T47D (cell line): ENCODE data around the gene SIK3.
"Not testable (repeated sequence)": the region's sequence is repeated elsewhere in the genome, so short reads cannot be mapped to it uniquely, and the experiment has no call there.

Experiments used
- DNase-seq, 2 experiments: peaks; one replicate each; pipeline versions ENCODE4 v3.0.0 to v3.0.0-alpha.2; 2011 to 2012; ENCODE audit warnings: low read depth in 1 of 2, low spot score in 1 of 2
- JUND ChIP-seq: IDR thresholded peaks from 2 replicates; pipeline ENCODE4 v1.6.1; 2012; ENCODE audit warnings: low read depth
- in situ Hi-C: cut with HindIII; loops from 2 replicates; pipeline ENCODE4 v1.10.0; 2016; ENCODE audit warnings: low sequenced_read_pairs, low pct_unique_long_range_greater_than_20kb

Gene SIK3

GRCh38 chr11:116819049-116819448 lies 279.2 kb downstream of the SIK3 start:
- in situ Hi-C loops, result no loop called here
- no peak for TF ChIP-seq JUND
- DNase-seq, result no peak

DNA sequence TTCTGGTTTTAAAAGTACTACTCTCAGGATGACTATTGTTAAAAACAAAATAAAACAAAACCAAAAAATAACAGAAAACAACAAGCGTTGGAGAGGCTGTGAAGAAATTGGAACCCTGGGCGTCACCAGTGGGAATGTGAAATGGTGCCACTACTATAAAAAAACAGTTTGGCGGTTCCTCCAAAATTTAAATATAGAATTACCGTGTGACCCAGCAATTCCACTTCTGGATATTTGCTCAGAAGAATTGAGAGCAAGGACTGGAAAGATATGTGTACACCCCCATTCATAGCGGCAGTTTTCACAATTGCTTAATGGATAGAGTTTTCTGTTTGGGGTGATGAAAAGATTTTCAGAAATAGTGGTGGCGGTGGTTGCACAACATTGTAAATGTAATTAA lies 283.7 kb downstream of the SIK3 start:
- TF ChIP-seq JUND, result no peak
- in situ Hi-C loops, result no loop called here
- DNase-seq, result no peak

DNA sequence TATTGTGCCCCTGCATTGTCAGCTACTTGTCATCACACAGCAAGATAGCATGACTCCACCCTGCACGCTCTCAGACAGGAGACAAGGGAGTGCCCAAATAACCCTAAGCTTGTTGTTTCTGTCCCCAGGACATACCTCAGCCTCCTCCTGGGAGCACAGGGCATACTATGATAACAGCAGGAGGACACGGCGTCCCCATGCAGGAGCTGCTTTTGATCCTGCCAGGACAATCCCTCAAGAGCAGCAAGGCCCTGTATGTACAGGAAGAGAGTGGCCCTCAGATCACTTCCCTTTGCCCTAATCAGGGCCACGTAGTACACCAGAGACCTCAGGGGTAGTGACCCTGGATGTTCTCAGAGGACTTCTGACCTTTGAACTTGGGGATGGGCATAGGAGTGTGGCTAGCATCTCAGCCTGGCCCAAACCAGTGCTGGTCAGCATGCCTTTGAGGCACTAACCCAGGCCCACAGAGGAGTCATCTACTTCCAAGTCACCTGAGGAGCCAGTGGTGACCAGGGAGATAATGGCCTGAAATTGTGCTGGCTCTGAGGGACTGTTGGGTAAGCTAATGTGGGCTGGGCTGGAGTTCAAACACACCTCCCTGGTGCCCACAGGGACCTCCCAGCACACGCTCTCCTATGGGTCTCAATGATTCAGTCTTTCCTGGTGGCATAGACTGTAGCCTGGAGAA lies 284.3 kb downstream of the SIK3 start:
- no peak for TF ChIP-seq JUND
- in situ Hi-C loops, result no loop called here
- no peak for DNase-seq

GRCh38 chr11:116813170-116813569 lies 285.1 kb downstream of the SIK3 start:
- in situ Hi-C loops, result no loop called here
- no peak for DNase-seq
- TF ChIP-seq JUND, result no peak

DNA sequence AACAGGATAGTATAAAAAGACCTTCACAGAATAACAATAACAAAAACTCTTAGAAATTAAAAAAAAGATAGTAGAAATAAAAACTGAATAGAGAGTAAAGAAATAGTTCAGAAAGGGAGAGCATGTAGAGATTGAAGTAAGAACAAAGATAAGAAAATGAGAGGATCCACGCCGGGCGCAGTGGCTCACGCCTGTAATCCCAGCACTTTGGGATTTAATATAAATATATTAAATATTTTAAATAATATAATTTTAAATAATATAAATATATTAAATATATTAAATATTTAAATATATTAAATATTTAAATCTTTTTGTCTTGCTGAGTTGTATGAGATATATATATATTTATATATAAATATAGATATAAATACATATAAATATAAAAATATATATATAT lies 286.1 kb downstream of the SIK3 start:
- in situ Hi-C loops, result no loop called here
- no peak for TF ChIP-seq JUND
- no peak for DNase-seq

- in situ Hi-C loops, result no loop called here
- no peak for TF ChIP-seq JUND
- DNase-seq, result no peak
Measured at GRCh38 chr11:116811194-116811593, 287.0 kb downstream of the SIK3 start.

- DNase-seq, result no peak
- TF ChIP-seq JUND, result no peak
- in situ Hi-C loops, result no loop called here
Measured at GRCh38 chr11:116808262-116809175, 289.7 kb downstream of the SIK3 start.

DNA sequence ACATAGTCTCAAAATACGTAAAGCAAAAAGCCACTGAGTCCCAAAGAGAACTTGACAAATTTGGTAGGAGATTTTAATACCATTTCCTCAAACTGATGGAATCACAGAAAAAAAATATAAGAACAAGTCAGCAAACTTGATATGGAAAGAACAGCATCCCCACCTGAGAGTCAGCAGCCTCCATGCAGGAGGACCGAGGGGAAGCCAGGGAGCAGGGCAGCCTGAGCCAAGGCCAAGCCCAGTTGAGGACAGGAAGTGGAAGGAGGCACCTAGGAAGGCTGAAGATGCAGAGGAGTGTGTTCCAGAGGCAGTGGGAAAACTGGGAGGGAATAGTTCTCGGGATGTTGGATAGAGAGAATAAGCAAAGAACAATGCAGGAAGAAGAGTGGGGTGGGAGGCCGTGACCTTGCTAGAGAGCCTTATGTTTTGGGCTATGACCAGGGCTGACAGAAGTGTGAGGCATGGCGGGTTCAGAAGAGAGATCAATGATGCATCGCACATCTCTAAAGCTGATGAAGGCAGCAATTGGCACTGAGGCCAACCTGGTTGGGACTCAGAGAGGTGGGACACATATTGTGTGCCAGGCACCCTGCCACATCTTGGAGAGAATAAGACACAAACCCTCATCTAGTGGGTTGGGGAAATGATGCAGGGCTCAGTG lies 290.5 kb downstream of the SIK3 start:
- TF ChIP-seq JUND, result no peak
- in situ Hi-C loops, result no loop called here
- DNase-seq, result no peak

- in situ Hi-C loops, result no loop called here
- no peak for DNase-seq
- TF ChIP-seq JUND, result no peak
Measured at GRCh38 chr11:116804001-116804400, 294.2 kb downstream of the SIK3 start.

DNA sequence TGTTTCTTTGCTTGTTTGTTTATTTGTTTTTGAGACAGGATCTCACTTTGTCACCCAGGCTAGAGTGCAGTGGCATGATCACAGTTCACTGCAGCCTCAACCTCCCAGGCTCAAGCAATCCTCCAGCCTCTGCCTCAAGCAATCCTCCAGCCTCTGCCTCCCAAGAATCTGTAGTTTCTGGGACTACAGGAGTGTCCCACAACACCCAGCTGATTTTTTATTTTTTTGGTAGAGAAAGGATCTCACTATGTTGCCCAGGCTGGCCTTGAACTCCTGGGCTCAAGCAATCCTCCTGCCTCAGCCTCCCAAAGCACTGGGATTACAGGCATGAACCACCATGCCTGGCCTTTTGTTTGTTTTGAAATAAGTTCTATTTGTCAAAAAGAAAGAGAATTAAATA lies 296.6 kb downstream of the SIK3 start:
- in situ Hi-C loops, DNase-seq: not testable (repeated sequence)

DNA sequence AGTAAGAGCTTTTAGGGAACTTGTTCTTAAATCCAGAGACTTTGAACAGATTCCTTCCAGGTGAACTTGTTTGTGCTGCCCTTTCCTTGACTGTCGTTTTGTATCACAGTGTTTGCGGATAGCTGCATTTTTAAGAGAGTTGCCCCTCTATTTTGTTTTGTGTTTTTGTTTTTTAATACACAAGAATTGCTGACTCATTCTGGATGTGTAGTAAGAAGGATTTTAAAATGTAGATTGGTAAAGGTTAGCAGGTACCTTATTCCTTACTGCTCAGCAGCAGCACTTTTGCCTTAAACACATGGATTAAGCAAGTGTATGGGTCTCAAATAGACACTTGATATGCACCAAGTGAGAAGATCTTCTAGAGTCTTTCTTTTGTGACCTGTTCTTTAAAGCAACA lies 297.6 kb downstream of the SIK3 start:
- no peak for DNase-seq
- TF ChIP-seq JUND, result no peak
- in situ Hi-C loops, result no loop called here

GRCh38 chr11:116798368-116798767 lies 299.9 kb downstream of the SIK3 start:
- in situ Hi-C loops, result no loop called here
- no peak for TF ChIP-seq JUND
- DNase-seq, result no peak

GRCh38 chr11:116797816-116798215 lies 300.4 kb downstream of the SIK3 start:
- no peak for TF ChIP-seq JUND

More at GRCh38 chr11:116797816-116798215, 300.4 kb downstream of the SIK3 start:
- DNase-seq, result no peak
- in situ Hi-C loops, result no loop called here
